Endodermal cell (in vitro differentiated cells): ENCODE data around the gene CDC42EP3. TPM values are rescaled to one million over a fixed set of nuclear protein-coding genes. Genes with fewer than 3 reads are reported as not detected.

Source experiments
- DNase-seq: peaks from one replicate; pipeline ENCODE4 v3.0.0-alpha.2; 2017
- H3K27ac ChIP-seq: 2 replicates; pipeline ENCODE4 v1.5.1; 2013; ENCODE audit warnings: mild to moderate bottlenecking, low read depth, low read length, moderate library complexity
- H3K27me3 ChIP-seq: 2 replicates; pipeline ENCODE4 v1.6.1; 2013; ENCODE audit warnings: mild to moderate bottlenecking, low read length, moderate library complexity; ENCODE audit not compliant: insufficient read depth, control insufficient read depth, poor library complexity, severe bottlenecking
- H3K36me3 ChIP-seq: 2 replicates; pipeline ENCODE4 v1.7.0; 2013; ENCODE audit warnings: mild to moderate bottlenecking, low read length, moderate library complexity; ENCODE audit not compliant: control insufficient read depth, insufficient read depth
- H3K4me1 ChIP-seq: one replicate; pipeline ENCODE4 v1.7.0; 2013; ENCODE audit warnings: low read length; ENCODE audit not compliant: control insufficient read depth, insufficient read depth
- H3K4me3 ChIP-seq: 2 replicates; pipeline ENCODE4 v1.5.1; 2013; ENCODE audit warnings: mild to moderate bottlenecking, low read length, moderate library complexity
- H3K9ac ChIP-seq: 2 replicates; pipeline ENCODE4 v1.6.1; 2013; ENCODE audit warnings: mild to moderate bottlenecking, low read length, moderate library complexity; ENCODE audit not compliant: poor library complexity, severe bottlenecking; ENCODE audit errors: extremely low read depth
- H3K9me3 ChIP-seq: 2 replicates; pipeline ENCODE4 v1.6.1; 2013; ENCODE audit warnings: mild to moderate bottlenecking, low read length, moderate library complexity; ENCODE audit not compliant: control insufficient read depth
- H3K27ac Mint-ChIP-seq: 2 replicates; pipeline ENCODE4 v1.8.0; 2020; ENCODE audit warnings: mixed read lengths
- H3K27me3 Mint-ChIP-seq: 2 replicates; pipeline ENCODE4 v1.8.0; 2021; ENCODE audit warnings: mild to moderate bottlenecking, mixed read lengths; ENCODE audit not compliant: insufficient read depth
- H3K36me3 Mint-ChIP-seq: 2 replicates; pipeline ENCODE4 v1.8.0; 2020; ENCODE audit warnings: low read depth, mixed read lengths
- H3K4me1 Mint-ChIP-seq: 2 replicates; pipeline ENCODE4 v1.8.0; 2020; ENCODE audit warnings: mixed read lengths
- H3K4me3 Mint-ChIP-seq: 2 replicates; pipeline ENCODE4 v1.8.0; 2020; ENCODE audit warnings: mild to moderate bottlenecking, moderate library complexity, mixed read lengths
- H3K9me3 Mint-ChIP-seq: 2 replicates; pipeline ENCODE4 v1.8.0; 2020; ENCODE audit warnings: mild to moderate bottlenecking, mixed read lengths
- CTCF ChIP-seq: fragments of 200-600 bp; sonication (generic); conservative IDR thresholded peaks from 2 replicates; pipeline ENCODE4 v1.5.0; 2021; ENCODE audit warnings: antibody characterized with exemption, mild to moderate bottlenecking
- WGBS, 2 experiments: methylation state at CpG; one replicate each; pipeline versions ENCODE4 v1.1.5 to v1.1.7; 2013; ENCODE audit warnings: missing lambda C conversion rate in 2 of 2, mixed read lengths in 1 of 2; ENCODE audit not compliant: insufficient coverage in 1 of 2, insufficient read length in 1 of 2; 5-methylcytosine and 5-hydroxymethylcytosine counted together
- total RNA-seq, 2 donors: library from RNA; stranded (reverse); fragmentation: NEBNext Ultra II Directional in 1 of 2; extraction: Animal tissue kit (Norgen Biotek cat#: 25700) in 1 of 2; gene quantifications; 2 replicates in 1 of 2; 3 replicates in 1 of 2; pipeline ENCODE4 v1.2.1, GENCODE V29; 2021

Gene CDC42EP3
- total RNA-seq, 2 donors from 2014 or later: 26.4 to 30.2 TPM

DNA sequence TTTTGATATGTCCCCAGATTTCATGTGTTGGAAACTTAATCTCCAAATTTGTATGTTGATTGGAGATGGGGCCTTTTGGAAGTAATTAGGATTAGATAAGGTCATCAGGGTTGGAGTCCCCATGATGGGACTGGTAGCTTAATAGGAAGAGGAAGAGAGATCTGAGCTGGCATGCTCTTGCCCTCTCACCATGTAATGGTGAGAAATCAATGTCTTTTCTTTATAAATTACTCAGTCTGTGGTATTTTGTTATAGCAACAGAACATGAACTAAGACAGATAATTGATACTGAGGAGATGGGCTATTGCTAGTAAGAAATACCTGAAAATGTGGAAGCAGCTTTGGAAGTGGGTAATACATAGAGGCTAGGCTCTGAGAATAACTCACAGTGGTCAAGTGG, 48.0 kb downstream of the CDC42EP3 start:
- H3K9me3 ChIP-seq: no peaks in the 10 kb centered on the region
- H3K27ac ChIP-seq: no peak overlapping the region
- no peak for TF ChIP-seq CTCF
- no peak overlapping the region for H3K4me3 ChIP-seq
- Mint-ChIP-seq H3K27me3 (peaks cover 27% of the 10 kb centered on the region), H3K4me3 (no peak overlapping the region), H3K36me3 (no peaks in the 10 kb centered on the region), H3K27ac (no peak overlapping the region), H3K4me1 (no peaks in the 10 kb centered on the region), H3K9me3 (no peaks in the 10 kb centered on the region)
- peaks cover 4% of the 10 kb centered on the region for H3K4me1 ChIP-seq
- peaks cover under 1% of the 10 kb centered on the region for H3K27me3 ChIP-seq
- no peak for DNase-seq
- no peaks in the 10 kb centered on the region for H3K36me3 ChIP-seq
- H3K9ac ChIP-seq: no peak overlapping the region

GRCh38 chr2:37622450-37623100, 48.9 kb downstream of the CDC42EP3 start:
- peaks cover 27% of the 10 kb centered on the region for H3K27me3 Mint-ChIP-seq
- no peaks in the 10 kb centered on the region for H3K9me3 Mint-ChIP-seq
- Histone ChIP-seq H3K9me3 (no peaks in the 10 kb centered on the region), H3K4me3 (no peak overlapping the region), H3K4me1 (peaks cover 4% of the 10 kb centered on the region), H3K27ac (no peak overlapping the region), H3K27me3 (no peaks in the 10 kb centered on the region), H3K36me3 (no peaks in the 10 kb centered on the region), H3K9ac (no peak overlapping the region)
- no peaks in the 10 kb centered on the region for H3K4me1 Mint-ChIP-seq
- no peak for TF ChIP-seq CTCF
- WGBS, 2 experiments: 94 to 100% methylated on average over 4 of the region's 4 CpGs
- H3K27ac Mint-ChIP-seq: no peak overlapping the region
- no peak for DNase-seq
- H3K4me3 Mint-ChIP-seq: no peak overlapping the region
- no peaks in the 10 kb centered on the region for H3K36me3 Mint-ChIP-seq

DNA sequence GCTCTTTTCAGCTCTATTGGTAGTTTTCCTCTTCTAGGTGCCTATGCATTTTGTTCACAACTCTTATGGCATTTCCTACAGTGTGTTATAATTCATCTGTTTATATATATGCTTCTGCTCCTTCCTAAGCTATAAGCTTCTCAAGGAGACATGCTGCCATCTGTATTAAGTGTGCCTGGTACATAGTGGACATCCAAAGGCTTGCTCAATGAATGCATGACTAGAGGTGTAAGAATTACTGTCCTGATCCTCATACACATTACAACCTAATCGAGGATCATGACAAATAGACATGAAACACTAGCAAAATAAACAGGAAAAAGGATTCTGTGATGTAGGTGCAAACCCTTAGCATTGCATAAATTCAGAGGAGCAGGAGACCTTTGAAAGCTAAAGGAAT, 50.2 kb downstream of the CDC42EP3 start:
- no peaks in the 10 kb centered on the region for H3K9me3 ChIP-seq
- peaks cover 6% of the 10 kb centered on the region for H3K4me1 Mint-ChIP-seq
- H3K27ac ChIP-seq: no peak overlapping the region
- 100% methylated on average over 1 of the region's 1 CpG for WGBS, 2 experiments
- peaks cover 18% of the 10 kb centered on the region for H3K27me3 Mint-ChIP-seq
- H3K36me3 Mint-ChIP-seq: no peaks in the 10 kb centered on the region
- no peaks in the 10 kb centered on the region for H3K4me1 ChIP-seq
- no peak overlapping the region for H3K4me3 Mint-ChIP-seq
- no peak for DNase-seq
- no peak overlapping the region for H3K4me3 ChIP-seq
- H3K36me3 ChIP-seq: no peaks in the 10 kb centered on the region
- H3K27ac Mint-ChIP-seq: no peak overlapping the region
- no peak for TF ChIP-seq CTCF
- H3K9ac ChIP-seq: no peak overlapping the region
- H3K9me3 Mint-ChIP-seq: no peaks in the 10 kb centered on the region
- no peaks in the 10 kb centered on the region for H3K27me3 ChIP-seq
